Stimulated activated naive CD8-positive, alpha-beta T cell treated with anti-CD3 and anti-CD28 coated beads, Interleukin-15, Interleukin-2, amounts not matched to agents 100 ng/mL and 50 ng/mL, for 24 hours (primary cell): Measurements from ENCODE around the gene SCN7A.

Experiments
- H3K27ac Mint-ChIP-seq: one replicate; pipeline ENCODE4 v1.8.0; 2021; ENCODE audit warnings: mild to moderate bottlenecking, mixed read lengths
- H3K27me3 Mint-ChIP-seq: one replicate; pipeline ENCODE4 v1.8.0; 2021; ENCODE audit warnings: mixed read lengths
- H3K36me3 Mint-ChIP-seq: one replicate; pipeline ENCODE4 v1.8.0; 2021; ENCODE audit warnings: low read depth, mixed read lengths
- H3K4me1 Mint-ChIP-seq: one replicate; pipeline ENCODE4 v1.8.0; 2021; ENCODE audit warnings: low read depth, mixed read lengths
- H3K4me3 Mint-ChIP-seq: one replicate; pipeline ENCODE4 v1.8.0; 2021; ENCODE audit warnings: mild to moderate bottlenecking, mixed read lengths
- H3K9me3 Mint-ChIP-seq: one replicate; pipeline ENCODE4 v1.8.0; 2021; ENCODE audit warnings: mixed read lengths

SCN7A gene

DNA sequence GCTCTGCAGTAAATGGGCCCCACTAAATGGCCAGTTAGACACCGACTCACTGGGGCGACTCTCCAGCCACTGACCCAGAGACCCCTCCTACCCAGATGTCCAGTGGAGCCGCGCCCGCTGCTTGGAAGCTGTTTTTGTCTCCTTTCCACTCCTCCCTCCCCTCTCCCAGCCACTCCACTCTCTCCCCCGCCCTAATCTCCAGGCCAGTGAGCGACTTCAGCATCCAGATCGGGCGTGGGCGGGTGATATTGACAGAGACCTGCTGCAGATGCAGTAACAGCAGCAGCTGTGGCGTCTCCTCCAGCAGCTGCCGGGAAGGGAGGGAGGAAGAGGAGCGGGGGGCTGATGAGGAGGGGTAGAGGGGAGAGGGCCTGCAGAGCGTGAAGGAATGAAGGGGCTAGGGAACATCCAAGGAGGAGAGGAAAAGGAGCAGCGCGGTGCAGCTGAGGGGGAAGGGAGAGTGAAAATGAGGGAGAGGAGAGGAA is at the start of gene SCN7A:
TSS of gene SCN7A (minus strand) at position 110 of the 485 bp plus-strand sequence. CDS start 16,553 bp downstream, outside the sequence.
- Mint-ChIP-seq H3K36me3 (no peaks in the 10 kb centered on the region), H3K27ac (no peak within 1 kb of the TSS), H3K4me1 (no peaks in the 10 kb centered on the region), H3K27me3 (no peaks in the 10 kb centered on the region), H3K4me3 (no peak within 1 kb of the TSS), H3K9me3 (no peaks in the 10 kb centered on the region)

DNA sequence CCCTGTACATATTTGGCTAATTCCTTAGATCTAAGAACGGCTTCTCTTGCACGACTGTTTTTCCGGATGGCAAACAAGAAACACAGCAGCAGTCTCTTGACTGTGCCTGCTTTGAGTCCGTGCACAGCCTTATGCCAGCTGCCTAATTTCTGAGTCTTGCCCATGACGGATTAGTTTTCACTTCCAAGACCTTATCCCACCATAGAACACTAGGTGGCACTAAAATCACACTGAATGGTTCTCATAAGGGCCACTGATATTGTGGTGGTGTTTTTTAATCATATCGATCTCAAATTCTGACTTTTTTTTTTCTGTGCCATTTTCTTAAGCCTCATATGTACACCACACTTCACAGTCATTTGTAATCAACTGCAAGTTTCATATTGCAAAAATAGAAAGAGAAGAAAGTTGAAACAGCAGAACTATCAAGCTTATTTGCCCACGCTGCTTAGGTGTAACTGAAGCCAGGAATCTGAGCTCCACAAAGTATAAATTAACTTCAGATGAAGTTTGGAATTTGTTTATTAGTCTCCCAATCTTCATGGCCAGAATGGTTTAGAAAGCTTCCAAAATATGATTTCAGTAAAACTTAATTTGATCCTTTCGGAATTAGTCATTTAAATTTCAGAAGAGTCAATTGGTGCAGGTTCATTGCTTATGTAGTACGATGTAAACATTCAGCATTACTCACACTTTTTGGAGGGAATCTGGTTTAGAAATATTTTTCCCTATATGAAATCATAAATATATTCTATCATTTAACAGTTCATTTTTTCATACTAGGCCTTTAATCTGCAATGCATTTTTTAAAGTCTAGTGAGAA is 45.5 kb upstream of the SCN7A start:
- Mint-ChIP-seq H3K4me3 (no peak overlapping the region), H3K27ac (no peak overlapping the region), H3K4me1 (peaks cover 3% of the 10 kb centered on the region), H3K27me3 (peaks cover 10% of the 10 kb centered on the region), H3K9me3 (no peaks in the 10 kb centered on the region), H3K36me3 (no peaks in the 10 kb centered on the region)

- no peaks in the 10 kb centered on the region for H3K9me3 Mint-ChIP-seq
- no peak overlapping the region for H3K4me3 Mint-ChIP-seq
- H3K36me3 Mint-ChIP-seq: no peaks in the 10 kb centered on the region
- H3K4me1 Mint-ChIP-seq: peaks cover 3% of the 10 kb centered on the region
- H3K27ac Mint-ChIP-seq: no peak overlapping the region
- H3K27me3 Mint-ChIP-seq: peaks cover 10% of the 10 kb centered on the region
Measured at GRCh38 chr2:166536111-166536510, 42.1 kb upstream of the SCN7A start.

DNA sequence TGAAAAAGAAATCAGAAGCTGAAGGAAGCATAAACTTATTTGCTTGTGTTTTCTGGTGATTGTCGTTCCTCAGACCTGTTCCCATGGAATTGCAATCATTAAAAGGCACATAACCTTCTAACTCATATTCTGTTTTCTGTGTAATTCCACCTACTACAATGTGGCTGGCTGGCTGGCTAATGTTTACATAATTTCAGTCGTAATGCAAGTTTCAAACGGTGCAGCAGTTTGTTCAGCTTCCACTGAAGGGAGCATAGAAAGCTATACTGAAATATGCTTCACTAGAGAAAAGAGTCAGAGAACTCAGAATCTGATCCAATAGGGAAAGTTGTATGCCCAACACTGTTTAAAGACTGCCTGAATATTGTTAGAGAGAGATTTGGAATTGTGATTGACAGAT is 27.1 kb upstream of the SCN7A start:
- H3K4me1 Mint-ChIP-seq: no peaks in the 10 kb centered on the region
- no peak overlapping the region for H3K27ac Mint-ChIP-seq
- H3K9me3 Mint-ChIP-seq: no peaks in the 10 kb centered on the region
- H3K4me3 Mint-ChIP-seq: no peak overlapping the region
- no peaks in the 10 kb centered on the region for H3K36me3 Mint-ChIP-seq
- H3K27me3 Mint-ChIP-seq: peaks cover 3% of the 10 kb centered on the region

DNA sequence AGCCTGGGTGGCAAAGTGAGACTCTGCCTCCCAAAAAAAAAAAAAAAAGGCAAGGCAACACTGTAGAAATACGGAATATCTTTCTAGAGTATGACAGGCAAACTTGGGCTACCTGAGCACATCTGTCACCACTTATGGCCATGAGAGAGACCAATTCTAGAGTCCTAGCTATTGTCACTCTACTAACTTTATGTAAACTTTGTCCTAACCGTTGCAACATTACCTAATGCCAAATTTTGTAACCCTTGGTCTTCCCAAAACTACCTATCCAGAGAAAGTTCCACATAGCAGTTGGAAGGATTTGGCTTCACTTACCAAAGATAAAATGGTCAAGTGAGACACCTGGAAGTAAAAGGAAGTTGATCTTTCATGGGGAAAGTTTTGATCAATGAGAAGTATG is 26.6 kb upstream of the SCN7A start:
- H3K4me1 Mint-ChIP-seq: no peaks in the 10 kb centered on the region
- H3K4me3 Mint-ChIP-seq: no peak overlapping the region
- no peak overlapping the region for H3K27ac Mint-ChIP-seq
- peaks cover 3% of the 10 kb centered on the region for H3K27me3 Mint-ChIP-seq
- H3K9me3 Mint-ChIP-seq: no peaks in the 10 kb centered on the region
- H3K36me3 Mint-ChIP-seq: no peaks in the 10 kb centered on the region

GRCh38 chr2:166519391-166519962 is 25.4 kb upstream of the SCN7A start:
- Mint-ChIP-seq H3K4me1 (no peaks in the 10 kb centered on the region), H3K9me3 (no peaks in the 10 kb centered on the region), H3K36me3 (no peaks in the 10 kb centered on the region), H3K4me3 (no peak overlapping the region), H3K27ac (no peak overlapping the region), H3K27me3 (no peaks in the 10 kb centered on the region)

DNA sequence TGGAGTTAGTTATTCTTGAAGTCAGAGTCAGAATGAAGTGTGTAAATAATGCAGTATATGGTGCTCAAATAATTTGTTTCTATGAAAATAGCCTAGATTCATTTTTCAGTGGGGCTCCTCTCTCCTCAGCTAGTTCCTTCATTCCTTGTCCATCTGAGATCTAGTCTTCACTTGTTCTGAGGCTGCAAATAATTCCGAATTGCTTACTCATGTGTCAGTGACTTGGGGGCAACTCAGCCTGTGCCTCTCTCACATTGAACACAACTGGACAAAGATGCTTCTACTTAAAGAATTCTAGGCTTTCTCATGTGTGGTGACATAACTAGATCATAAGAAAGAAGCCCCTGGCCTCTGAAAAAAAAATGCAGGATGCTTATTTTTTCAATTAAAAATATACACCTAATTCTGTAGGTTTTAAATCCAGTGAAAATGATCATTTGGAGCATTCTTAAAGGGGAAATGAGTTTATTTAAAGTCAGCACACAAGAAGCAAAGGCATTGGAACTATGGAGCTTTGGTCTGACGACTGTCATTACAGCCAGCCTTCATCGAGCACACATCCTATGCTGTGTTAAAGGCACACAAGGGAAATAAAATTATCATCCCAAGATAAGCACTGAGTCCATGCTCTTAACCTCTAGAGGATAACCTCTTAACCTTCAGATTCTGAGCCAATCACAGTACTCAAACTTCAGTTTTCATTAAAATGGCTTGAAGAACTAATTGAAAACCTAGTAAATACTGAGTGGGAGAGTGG is 24.8 kb upstream of the SCN7A start:
- H3K9me3 Mint-ChIP-seq: no peaks in the 10 kb centered on the region
- H3K27ac Mint-ChIP-seq: no peak overlapping the region
- H3K36me3 Mint-ChIP-seq: no peaks in the 10 kb centered on the region
- no peaks in the 10 kb centered on the region for H3K4me1 Mint-ChIP-seq
- H3K4me3 Mint-ChIP-seq: no peak overlapping the region
- no peaks in the 10 kb centered on the region for H3K27me3 Mint-ChIP-seq

DNA sequence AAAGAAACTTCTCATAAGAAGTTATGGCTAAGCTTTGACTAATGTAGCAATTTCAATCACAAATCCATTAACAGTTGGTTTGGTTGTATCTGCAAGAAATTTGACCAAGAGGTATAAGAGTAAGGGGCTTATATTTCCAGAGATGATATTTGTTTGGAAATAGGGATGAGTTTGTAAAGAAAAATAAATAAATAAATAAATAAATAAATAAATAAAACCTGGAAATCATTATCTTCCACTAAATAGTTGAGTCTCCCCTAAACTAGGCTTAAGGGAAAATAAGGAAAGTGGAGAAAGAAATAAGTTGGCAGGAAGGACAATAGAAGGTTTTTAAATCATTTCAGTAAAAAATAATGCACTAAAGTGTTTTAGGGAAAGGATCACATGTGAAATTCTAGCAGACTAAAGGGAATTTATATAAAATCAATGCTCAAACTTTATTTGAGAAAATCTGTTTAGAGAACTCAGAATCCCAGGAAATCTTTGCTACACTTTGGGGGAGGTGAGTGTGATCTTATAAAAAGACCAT is 23.5 kb upstream of the SCN7A start:
- H3K27me3 Mint-ChIP-seq: no peaks in the 10 kb centered on the region
- no peaks in the 10 kb centered on the region for H3K36me3 Mint-ChIP-seq
- no peak overlapping the region for H3K4me3 Mint-ChIP-seq
- H3K27ac Mint-ChIP-seq: no peak overlapping the region
- no peaks in the 10 kb centered on the region for H3K9me3 Mint-ChIP-seq
- H3K4me1 Mint-ChIP-seq: no peaks in the 10 kb centered on the region

- H3K36me3 Mint-ChIP-seq: no peaks in the 10 kb centered on the region
- H3K4me1 Mint-ChIP-seq: no peaks in the 10 kb centered on the region
- no peaks in the 10 kb centered on the region for H3K27me3 Mint-ChIP-seq
- H3K4me3 Mint-ChIP-seq: no peak overlapping the region
- no peaks in the 10 kb centered on the region for H3K9me3 Mint-ChIP-seq
- no peak overlapping the region for H3K27ac Mint-ChIP-seq
Measured at GRCh38 chr2:166516712-166517303, 22.8 kb upstream of the SCN7A start.

GRCh38 chr2:166513952-166514351 is 19.9 kb upstream of the SCN7A start:
- Mint-ChIP-seq H3K9me3 (no peaks in the 10 kb centered on the region), H3K4me3 (no peak overlapping the region), H3K27ac (no peak overlapping the region), H3K27me3 (no peaks in the 10 kb centered on the region), H3K36me3 (no peaks in the 10 kb centered on the region), H3K4me1 (no peaks in the 10 kb centered on the region)

DNA sequence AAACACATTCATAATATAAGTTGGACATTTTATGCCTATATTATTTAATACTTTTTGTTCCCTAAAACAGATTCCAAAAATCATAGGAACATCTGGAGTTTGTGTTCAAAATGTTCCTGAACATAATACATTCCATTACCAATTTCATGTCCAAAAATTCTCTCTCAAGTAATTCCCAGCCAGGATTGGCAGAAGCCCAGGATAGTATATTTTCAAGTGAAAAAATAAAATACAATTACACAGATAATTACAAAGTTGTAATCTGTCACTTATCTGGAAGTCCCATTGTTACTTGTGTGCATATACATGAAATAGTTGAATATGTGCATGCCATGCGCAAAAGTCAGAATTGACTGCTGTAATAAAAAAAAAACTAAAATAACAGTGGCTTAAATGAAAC is 5.2 kb upstream of the SCN7A start:
- Mint-ChIP-seq H3K27ac (no peak overlapping the region), H3K36me3 (no peaks in the 10 kb centered on the region), H3K4me1 (no peaks in the 10 kb centered on the region), H3K9me3 (no peaks in the 10 kb centered on the region), H3K27me3 (no peaks in the 10 kb centered on the region), H3K4me3 (no peak overlapping the region)

DNA sequence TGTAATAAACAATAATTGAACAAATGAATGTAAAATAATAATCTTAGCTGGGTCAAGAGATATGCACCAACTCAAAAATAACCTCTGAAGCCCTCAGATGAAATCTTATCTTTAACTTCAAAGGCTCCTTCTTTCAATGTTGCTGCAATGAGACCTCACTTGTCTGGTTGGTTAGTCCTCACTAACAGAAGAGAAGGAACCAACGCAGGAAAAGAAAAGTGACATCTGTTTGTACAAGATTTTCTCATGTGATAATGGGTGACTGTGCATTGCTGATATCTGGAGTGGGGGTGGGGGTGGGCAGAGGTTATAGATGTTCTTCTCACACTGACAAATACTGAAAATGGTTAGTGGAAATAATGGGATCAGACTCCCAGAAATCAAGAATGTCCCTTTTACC is 2.6 kb downstream of the SCN7A start:
- no peaks in the 10 kb centered on the region for H3K9me3 Mint-ChIP-seq
- H3K27ac Mint-ChIP-seq: no peak overlapping the region
- H3K27me3 Mint-ChIP-seq: no peaks in the 10 kb centered on the region
- H3K36me3 Mint-ChIP-seq: no peaks in the 10 kb centered on the region
- no peak overlapping the region for H3K4me3 Mint-ChIP-seq
- no peaks in the 10 kb centered on the region for H3K4me1 Mint-ChIP-seq

- no peaks in the 10 kb centered on the region for H3K9me3 Mint-ChIP-seq
- H3K27ac Mint-ChIP-seq: no peak overlapping the region
- no peaks in the 10 kb centered on the region for H3K36me3 Mint-ChIP-seq
Measured at GRCh38 chr2:166487171-166487570, 6.9 kb downstream of the SCN7A start.

GRCh38 chr2:166485558-166486178 is 8.4 kb downstream of the SCN7A start:
- Mint-ChIP-seq H3K27ac (no peak overlapping the region), H3K36me3 (no peaks in the 10 kb centered on the region), H3K4me1 (no peaks in the 10 kb centered on the region), H3K9me3 (no peaks in the 10 kb centered on the region), H3K4me3 (no peak overlapping the region), H3K27me3 (no peaks in the 10 kb centered on the region)

More at GRCh38 chr2:166487171-166487570, 6.9 kb downstream of the SCN7A start:
- no peaks in the 10 kb centered on the region for H3K4me1 Mint-ChIP-seq
- H3K27me3 Mint-ChIP-seq: no peaks in the 10 kb centered on the region
- H3K4me3 Mint-ChIP-seq: no peak overlapping the region
